IgD-negative memory B cell (primary cell): ENCODE measurements around the gene ZNF592. TPM values are rescaled to one million over a fixed set of nuclear protein-coding genes. Genes with fewer than 3 reads are reported as not detected.
"Not testable (repeated sequence)": the region's sequence is repeated elsewhere in the genome, so short reads cannot be mapped to it uniquely, and the experiment has no call there.

Experiments
- H3K27ac Mint-ChIP-seq, 3 donors: one replicate each; pipeline ENCODE4 v1.8.0; 2020 to 2022; ENCODE audit warnings: mild to moderate bottlenecking in 3 of 3, mixed read lengths in 3 of 3, moderate library complexity in 1 of 3
- H3K27me3 Mint-ChIP-seq: one replicate; pipeline ENCODE4 v1.8.0; 2021; ENCODE audit warnings: mixed read lengths
- H3K36me3 Mint-ChIP-seq: one replicate; pipeline ENCODE4 v1.8.0; 2020; ENCODE audit warnings: mild to moderate bottlenecking, mixed read lengths
- H3K4me1 Mint-ChIP-seq, 3 donors: one replicate each; pipeline ENCODE4 v1.8.0; 2020 to 2022; ENCODE audit warnings: mixed read lengths in 3 of 3, mild to moderate bottlenecking in 1 of 3
- H3K4me3 Mint-ChIP-seq, 4 donors: one replicate each; pipeline ENCODE4 v1.8.0; 2020 to 2022; ENCODE audit warnings: mild to moderate bottlenecking in 4 of 4, mixed read lengths in 4 of 4, moderate library complexity in 3 of 4
- H3K9me3 Mint-ChIP-seq, 3 donors: one replicate each; pipeline ENCODE4 v1.8.0; 2020 to 2021; ENCODE audit warnings: mixed read lengths in 3 of 3, mild to moderate bottlenecking in 1 of 3
- polyA plus RNA-seq: library from polyadenylated mRNA; unstranded; fragments of 300-500 nt; fragmentation: Illumina TruSeq; gene quantifications from one replicate; pipeline ENCODE4 v1.2.3, GENCODE V29; 2021

ZNF592 gene
- polyA plus RNA-seq, 1 donor from 2014 or later: 11.9 TPM

DNA sequence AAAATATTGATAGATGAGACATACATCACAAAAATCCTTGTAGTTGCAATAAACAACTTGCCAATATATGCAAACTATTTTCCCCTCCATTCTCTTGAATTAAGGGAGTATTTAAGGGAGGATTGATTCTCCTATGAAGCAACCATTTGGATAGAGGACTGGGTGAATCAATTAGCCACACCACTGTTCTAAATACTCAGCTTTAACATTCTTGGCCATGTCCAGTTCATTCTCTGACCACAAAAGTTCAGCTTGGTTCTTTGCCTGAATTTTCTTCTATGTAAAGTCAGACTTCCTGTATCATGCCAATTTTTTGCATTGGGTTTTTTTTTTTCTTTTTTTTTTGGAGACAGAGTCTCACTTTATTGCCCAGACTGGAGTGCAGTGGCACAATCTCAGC is 16.6 kb upstream of the ZNF592 start:
- Mint-ChIP-seq H3K36me3 (no peaks in the 10 kb centered on the region), H3K9me3 (no peaks in the 10 kb centered on the region), H3K27ac (peak overlapping the region in 1 of 3 donors; percentile 43), H3K27me3 (no peaks in the 10 kb centered on the region), H3K4me3 (no peak overlapping the region), H3K4me1 (peaks cover 22 to 35% (median 32%) of the 10 kb centered on the region in 3 donors)

DNA sequence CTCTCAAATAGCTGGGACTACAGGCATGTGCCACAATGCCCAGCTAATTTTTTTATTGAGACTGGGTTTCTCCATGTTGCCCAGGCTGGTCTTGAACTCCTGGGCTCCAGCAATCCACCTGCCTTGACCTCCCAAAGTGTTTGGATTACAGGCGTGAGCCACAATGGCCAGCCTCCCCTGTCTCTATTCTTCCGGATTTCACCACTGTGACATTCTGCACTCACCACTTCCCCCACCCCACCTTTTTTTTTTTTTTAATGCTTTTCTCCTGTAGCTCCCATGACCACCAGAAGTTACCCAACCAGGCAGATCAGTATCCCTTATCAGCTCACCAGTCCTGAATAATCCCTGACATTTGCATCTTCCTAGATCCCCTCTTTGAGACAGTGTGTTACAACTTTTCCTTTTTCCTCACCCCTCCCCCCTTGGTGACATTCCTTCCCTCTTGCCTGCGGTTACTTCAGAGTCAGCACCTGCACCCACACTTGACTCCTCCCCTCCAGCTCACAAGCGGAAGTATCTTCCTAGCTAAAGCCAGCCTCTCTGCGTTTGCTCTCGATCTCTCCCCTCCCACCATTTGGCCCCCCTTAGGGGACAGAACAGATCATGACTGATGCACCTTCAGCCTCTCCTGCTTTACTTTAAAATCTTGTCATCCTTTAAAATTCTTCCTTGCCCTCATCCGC is 13.5 kb upstream of the ZNF592 start:
- no peaks in the 10 kb centered on the region for H3K27me3 Mint-ChIP-seq
- H3K27ac Mint-ChIP-seq: peak overlapping the region; percentile 57 to 93 (median 83)
- no peaks in the 10 kb centered on the region for H3K9me3 Mint-ChIP-seq
- peaks cover 2% of the 10 kb centered on the region for H3K36me3 Mint-ChIP-seq
- peak overlapping the region; percentile 60 to 86 (median 80) for H3K4me3 Mint-ChIP-seq
- H3K4me1 Mint-ChIP-seq: peaks cover 23 to 31% (median 31%) of the 10 kb centered on the region in 3 donors

DNA sequence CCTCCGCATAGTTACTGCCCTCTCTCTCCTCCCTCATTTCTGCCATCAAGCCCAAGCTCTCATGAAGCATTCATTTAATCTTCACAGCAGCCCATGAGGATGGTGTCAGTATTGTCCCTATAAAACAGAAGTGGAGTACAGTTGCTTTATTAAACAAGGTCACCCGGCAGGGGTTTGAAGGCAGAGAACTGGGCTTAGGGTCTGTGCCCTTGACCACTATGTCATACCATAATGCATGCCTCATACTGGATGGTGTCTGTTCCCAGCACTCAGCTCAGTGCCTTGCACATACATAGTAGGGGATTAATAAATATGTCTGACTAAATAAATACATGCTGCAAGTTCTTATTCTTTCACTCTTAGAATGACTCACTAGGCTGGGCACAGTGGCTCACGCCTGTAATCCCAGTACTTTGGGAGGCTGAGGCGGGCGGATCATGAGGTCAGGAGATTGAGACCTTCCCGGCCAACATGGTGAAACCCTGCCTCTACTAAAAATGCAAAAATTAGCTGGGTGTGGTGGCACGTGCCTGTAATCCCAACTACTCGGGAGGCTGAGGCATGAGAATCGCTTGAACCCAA is 12.8 kb upstream of the ZNF592 start:
- H3K4me3 Mint-ChIP-seq: peak overlapping the region; percentile 60 to 86 (median 80)
- H3K27ac Mint-ChIP-seq: peak overlapping the region; percentile 57 to 93 (median 83)
- peaks cover 23 to 31% (median 31%) of the 10 kb centered on the region in 3 donors for H3K4me1 Mint-ChIP-seq
- H3K36me3 Mint-ChIP-seq, H3K27me3 Mint-ChIP-seq, H3K9me3 Mint-ChIP-seq: not testable (repeated sequence)

DNA sequence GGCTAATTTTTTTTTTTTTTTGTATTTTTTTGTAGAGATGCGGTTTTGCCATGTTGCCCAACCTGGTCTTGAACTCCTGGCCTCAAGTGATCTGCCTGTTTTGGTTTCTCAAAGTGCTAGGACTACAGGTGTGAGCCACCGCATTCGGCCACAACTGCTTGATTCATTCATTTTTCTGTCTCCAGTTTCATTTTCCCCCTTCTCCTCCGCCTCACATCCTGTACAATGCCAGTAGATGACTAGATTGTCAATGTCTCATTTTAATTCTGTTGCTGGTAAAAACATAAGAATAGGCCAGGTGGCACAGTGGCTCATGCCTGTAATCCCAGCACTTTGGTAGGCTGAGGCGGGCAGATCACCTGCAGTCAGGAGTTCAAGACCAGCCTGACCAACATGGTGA is 12.0 kb upstream of the ZNF592 start:
- H3K9me3 Mint-ChIP-seq: no peaks in the 10 kb centered on the region
- H3K36me3 Mint-ChIP-seq: peaks cover 2% of the 10 kb centered on the region
- no peaks in the 10 kb centered on the region for H3K27me3 Mint-ChIP-seq
- H3K4me1 Mint-ChIP-seq: peaks cover 23 to 32% (median 30%) of the 10 kb centered on the region in 3 donors
- peak overlapping the region; percentile 0 to 86 (median 36) for H3K4me3 Mint-ChIP-seq
- H3K27ac Mint-ChIP-seq: peak overlapping the region; percentile 43 to 91 (median 72)

DNA sequence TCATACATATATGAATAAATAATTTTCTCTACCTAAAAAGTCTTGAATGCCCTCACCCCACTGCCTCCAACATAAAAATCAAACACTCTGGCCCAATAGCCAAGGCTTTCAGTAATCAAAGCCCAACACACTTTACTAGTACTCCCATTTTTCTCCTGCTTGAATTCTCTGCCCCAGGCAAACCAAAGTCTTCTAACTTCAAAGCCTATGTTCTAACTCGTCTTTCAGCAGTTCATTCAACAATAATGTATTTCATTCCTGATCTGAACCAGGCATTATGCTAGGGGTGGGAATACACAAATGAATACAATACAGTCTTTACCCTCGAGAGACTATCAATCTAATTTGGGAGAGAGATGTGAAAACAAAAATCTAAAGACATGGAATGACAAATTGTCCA is 11.4 kb upstream of the ZNF592 start:
- Mint-ChIP-seq H3K4me1 (peaks cover 23 to 34% (median 30%) of the 10 kb centered on the region in 3 donors), H3K36me3 (peaks cover 2% of the 10 kb centered on the region), H3K9me3 (no peaks in the 10 kb centered on the region), H3K4me3 (peak overlapping the region in 1 of 4 donors; percentile 12), H3K27me3 (no peaks in the 10 kb centered on the region), H3K27ac (peak overlapping the region; percentile 43 to 91 (median 61))

DNA sequence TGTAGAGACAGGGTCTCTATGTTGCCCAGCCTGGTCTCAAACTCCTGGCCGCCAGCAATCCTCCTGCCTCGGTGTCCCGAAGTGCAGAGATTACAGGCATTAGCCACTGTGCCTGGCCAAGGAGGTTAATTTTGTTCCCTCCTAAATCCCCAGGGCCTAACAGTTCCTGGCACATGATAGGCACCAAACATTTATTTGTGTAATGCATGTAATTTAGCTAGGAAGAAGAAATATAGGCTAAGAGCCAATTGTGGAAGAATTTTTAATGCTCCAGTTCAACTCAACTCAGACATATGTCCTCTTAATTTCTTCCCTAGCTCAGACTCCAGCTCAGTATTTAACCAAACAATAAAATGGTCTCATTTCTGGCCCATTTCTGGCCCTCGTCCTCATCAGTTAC is 7.7 kb upstream of the ZNF592 start:
- Mint-ChIP-seq H3K4me1 (peaks cover 18 to 28% (median 27%) of the 10 kb centered on the region in 3 donors), H3K27ac (no peak overlapping the region), H3K36me3 (peaks cover 5% of the 10 kb centered on the region), H3K27me3 (no peaks in the 10 kb centered on the region), H3K9me3 (no peaks in the 10 kb centered on the region), H3K4me3 (no peak overlapping the region)

DNA sequence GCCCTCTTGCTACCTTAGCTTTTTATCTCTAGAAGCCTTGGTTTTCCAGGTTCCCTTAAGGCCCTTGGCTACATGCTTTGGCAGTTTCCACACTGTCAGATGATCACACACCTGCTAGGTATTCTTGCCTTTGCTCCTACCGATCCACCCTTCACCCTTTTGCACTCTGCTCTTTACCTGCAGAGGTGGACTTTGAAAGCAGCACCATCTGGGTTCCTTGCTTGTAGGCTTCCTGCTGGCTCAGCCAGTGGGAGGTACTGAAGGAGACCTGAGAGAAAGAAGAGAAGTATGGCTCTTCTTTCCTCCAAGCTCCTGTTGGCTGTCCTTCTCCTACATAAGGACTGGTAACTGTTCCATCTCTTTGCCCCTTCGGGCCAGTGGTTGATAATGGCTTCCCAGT is 7.3 kb upstream of the ZNF592 start:
- peaks cover 5% of the 10 kb centered on the region for H3K36me3 Mint-ChIP-seq
- H3K9me3 Mint-ChIP-seq: no peaks in the 10 kb centered on the region
- no peak overlapping the region for H3K4me3 Mint-ChIP-seq
- no peaks in the 10 kb centered on the region for H3K27me3 Mint-ChIP-seq
- H3K27ac Mint-ChIP-seq: peak overlapping the region in 1 of 3 donors; percentile 3
- H3K4me1 Mint-ChIP-seq: peaks cover 18 to 28% (median 27%) of the 10 kb centered on the region in 3 donors

DNA sequence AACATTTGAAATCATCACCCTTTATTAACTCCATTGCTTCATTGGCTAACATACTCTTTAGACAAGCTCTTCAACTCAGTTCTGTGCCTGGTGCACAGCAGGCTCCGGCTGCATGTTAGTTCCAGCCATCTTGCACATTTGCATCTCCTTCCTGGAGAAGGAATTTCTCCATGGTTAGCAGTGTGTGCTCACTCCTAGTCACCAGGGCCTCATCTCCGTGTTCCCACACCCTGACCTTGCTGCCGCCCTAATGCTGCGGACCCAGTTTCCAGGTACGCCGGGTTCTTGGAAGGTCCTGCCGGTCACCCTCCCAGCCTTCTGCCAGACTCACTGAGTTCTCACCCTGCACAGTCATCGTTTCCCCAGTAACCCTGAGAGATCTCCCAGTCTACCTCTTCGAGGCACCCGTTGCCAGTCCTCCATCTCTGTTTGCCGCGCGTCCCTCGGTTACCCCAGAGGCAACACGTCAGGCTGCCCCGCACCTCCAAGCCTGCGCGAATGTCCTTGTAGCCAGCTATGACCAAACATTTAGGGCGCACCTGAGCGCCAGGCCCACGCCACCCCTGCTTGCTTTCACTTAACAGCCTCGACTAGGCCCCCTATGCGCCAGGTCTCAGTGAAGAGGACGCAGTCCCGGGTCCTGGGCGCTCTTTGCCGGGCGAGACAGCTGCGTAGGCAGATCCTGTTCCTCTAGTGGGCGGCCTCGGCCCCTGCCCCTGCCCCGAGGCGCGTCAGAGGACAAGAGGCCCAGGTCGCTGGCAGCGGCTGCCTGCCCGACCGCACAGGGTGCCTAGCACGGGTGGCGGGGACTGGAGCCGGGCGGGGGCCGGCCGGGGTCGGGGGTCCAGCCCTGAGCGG is 747 bp upstream of the ZNF592 start:
- H3K4me3 Mint-ChIP-seq: peak overlapping the region; percentile 93 to 99 (median 98)
- H3K27me3 Mint-ChIP-seq: no peaks in the 10 kb centered on the region
- peaks cover 39 to 48% (median 46%) of the 10 kb centered on the region in 3 donors for H3K4me1 Mint-ChIP-seq
- H3K36me3 Mint-ChIP-seq: peaks cover 7% of the 10 kb centered on the region
- H3K9me3 Mint-ChIP-seq: no peaks in the 10 kb centered on the region
- H3K27ac Mint-ChIP-seq: peak overlapping the region; percentile 92 to 98 (median 97)

DNA sequence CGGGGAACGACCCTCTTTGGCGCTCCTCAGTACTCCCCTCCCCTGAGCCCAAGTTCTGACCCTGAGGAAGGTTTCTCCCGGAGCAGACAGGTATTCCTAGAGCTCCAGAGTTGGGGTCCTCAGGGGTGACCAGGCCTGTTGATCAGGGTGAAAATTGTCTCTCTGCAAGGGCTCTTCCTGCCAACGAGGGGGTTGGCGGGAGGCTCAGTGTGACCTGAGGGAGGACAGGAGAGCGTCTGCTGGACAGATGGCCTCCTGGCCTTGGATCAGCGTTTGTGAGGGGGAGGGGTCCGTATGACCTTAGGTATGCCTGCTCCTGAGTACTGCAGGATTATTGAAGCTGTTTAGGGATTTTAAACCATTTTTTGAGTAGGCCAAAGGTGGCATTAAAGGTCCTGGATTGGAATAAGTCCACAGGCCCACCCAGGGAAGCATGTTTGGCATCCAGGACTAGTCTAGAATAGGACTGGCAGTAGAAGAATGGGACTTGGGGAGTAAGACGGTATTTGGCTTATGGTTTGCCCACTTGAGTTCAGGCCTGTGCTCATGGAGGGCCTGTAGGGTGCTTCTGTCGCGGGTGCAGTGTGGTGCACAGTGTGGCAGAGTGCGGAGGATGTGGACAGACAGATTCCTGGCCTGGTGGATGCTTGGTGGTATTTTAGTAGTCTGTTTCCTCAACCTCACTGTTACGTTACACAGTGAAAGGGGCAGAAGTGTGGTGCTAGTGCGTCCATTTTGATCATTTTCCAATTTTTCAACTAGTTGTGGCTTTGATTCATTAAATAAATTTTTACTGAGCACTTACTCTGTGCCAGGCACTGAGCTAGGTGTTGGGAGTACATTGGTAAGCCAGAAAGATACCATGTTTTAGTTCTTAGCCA is 959 bp downstream of the ZNF592 start:
- peaks cover 6% of the 10 kb centered on the region for H3K36me3 Mint-ChIP-seq
- H3K27ac Mint-ChIP-seq: peak overlapping the region; percentile 84 to 95 (median 93)

DNA sequence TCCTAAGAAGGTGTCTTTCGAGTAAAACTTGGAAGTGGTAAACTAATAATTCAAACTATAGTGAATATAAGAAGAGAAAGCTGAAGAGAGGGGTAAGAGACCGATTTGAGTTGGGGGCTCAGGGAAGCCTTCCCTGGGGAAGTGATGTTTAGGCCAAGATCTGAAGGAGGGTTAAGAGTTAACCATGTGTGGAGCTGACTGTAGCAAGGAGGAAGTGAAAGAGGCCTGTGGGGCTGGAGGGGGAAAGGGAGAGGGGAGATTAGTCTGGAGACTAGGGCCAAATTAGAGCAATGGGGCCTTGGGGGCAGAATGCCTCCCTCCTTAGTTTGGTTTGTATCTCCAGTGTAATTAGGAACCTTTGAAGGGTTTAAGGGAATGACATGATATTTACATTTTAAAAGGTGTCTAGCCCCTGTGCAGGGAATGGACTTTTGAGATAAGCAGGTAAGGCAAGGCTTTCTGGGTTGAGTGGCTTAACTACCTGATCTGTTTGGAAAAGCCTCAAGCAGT is 2.2 kb downstream of the ZNF592 start:
- Mint-ChIP-seq H3K27ac (peak overlapping the region; percentile 32 to 84 (median 61)), H3K27me3 (no peaks in the 10 kb centered on the region), H3K4me3 (peak overlapping the region; percentile 88 to 97 (median 93)), H3K9me3 (no peaks in the 10 kb centered on the region), H3K4me1 (peaks cover 44 to 56% (median 45%) of the 10 kb centered on the region in 3 donors), H3K36me3 (peaks cover 6% of the 10 kb centered on the region)

More for the DNA sequence above, 959 bp downstream of the ZNF592 start:
- Mint-ChIP-seq H3K27me3 (no peaks in the 10 kb centered on the region), H3K4me3 (peak overlapping the region; percentile 88 to 97 (median 92)), H3K4me1 (peaks cover 44 to 57% (median 53%) of the 10 kb centered on the region in 3 donors), H3K9me3 (no peaks in the 10 kb centered on the region)

DNA sequence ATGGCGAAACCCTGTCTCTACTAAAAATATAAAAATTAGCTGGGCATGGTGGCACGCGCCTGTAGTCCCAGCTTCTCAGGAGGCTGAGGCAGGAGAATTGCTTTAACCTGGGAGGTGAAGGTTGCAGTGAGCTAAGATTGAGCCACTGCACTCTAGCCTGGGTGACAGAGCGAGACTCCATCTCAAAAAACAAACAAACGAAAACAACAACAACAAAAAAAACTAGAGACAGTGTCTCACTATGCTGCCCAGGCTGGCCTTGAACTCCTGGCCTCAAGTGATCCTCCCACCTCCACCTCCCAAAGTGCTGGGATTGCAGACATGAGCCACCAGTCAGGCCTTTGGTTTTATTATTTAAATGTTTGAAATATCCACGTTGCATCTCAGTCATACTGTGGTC is 3.3 kb downstream of the ZNF592 start:
- H3K9me3 Mint-ChIP-seq, H3K27me3 Mint-ChIP-seq, H3K36me3 Mint-ChIP-seq: not testable (repeated sequence)
- H3K4me1 Mint-ChIP-seq: peaks cover 47 to 59% (median 52%) of the 10 kb centered on the region in 3 donors
- peak overlapping the region in 2 of 3 donors; percentile 26 to 73 for H3K27ac Mint-ChIP-seq
- peak overlapping the region in 3 of 4 donors; percentile 25 to 78 (median 54) for H3K4me3 Mint-ChIP-seq

DNA sequence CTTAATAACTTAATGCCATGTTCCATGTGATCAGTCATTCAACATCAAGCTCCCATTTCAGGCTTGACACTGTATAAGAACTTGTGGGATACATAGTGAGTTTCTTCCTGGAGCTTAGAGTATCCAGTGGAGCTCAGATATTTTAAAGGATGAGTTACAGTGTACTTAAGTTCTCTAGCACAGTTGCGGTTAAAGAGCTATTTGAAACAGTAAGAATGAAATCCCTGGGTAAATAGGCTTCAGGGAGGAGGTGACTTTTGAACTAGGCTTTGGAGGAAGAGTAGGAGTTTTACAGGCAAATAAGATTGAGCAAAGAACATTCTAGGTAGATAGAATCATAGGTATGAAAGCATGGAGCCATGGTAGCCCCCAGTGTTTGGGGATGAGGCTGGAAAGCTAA is 3.8 kb downstream of the ZNF592 start:
- Mint-ChIP-seq H3K27me3 (no peaks in the 10 kb centered on the region), H3K27ac (peak overlapping the region; percentile 26 to 73 (median 28)), H3K9me3 (no peaks in the 10 kb centered on the region), H3K36me3 (peaks cover 6% of the 10 kb centered on the region), H3K4me3 (peak overlapping the region in 3 of 4 donors; percentile 25 to 78 (median 54)), H3K4me1 (peaks cover 47 to 58% (median 50%) of the 10 kb centered on the region in 3 donors)

DNA sequence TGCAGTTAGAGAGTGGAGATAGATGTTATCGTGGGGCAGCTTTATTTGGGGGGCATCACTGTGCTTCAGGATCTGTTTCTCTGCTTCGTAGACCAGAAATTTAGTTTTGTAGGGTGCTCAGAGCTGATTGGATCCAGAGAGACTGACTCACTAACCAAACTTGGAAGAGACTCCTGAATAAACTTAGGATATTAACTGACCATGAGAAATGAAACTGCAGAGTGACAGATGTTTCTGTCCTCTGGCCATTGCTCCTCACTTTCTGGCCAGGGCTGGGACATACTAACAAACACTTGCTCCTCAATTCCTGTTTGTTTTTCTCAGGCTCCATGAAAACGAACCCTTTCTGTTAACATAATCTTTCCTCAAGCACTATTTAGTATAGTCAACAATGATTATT is 4.3 kb downstream of the ZNF592 start:
- H3K4me3 Mint-ChIP-seq: peak overlapping the region in 3 of 4 donors; percentile 54 to 84 (median 78)

DNA sequence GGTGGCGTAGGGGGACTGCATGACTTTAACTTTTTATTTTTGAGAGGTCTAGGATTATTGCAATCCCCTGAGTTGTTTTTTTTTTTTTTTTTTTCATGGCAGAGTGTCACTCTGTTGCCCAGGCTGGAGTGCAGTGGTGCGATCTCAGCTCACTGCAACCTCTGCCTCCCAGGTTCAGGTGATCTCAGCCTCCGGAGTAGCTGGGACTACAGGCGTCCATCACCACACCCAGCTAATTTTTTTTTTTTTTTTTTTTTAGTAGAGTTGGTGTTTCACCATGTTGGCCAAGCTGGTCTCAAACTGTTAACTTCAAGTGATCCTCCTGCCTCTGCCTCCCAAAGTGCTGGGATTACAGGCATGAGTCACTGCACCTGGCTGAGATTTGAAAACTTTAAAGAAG is 6.5 kb downstream of the ZNF592 start:
- H3K9me3 Mint-ChIP-seq, H3K36me3 Mint-ChIP-seq, H3K27ac Mint-ChIP-seq, H3K4me3 Mint-ChIP-seq, H3K27me3 Mint-ChIP-seq: not testable (repeated sequence)
- H3K4me1 Mint-ChIP-seq: peaks cover 45 to 54% (median 49%) of the 10 kb centered on the region in 3 donors

More for the DNA sequence above, 4.3 kb downstream of the ZNF592 start:
- H3K4me1 Mint-ChIP-seq: peaks cover 44 to 53% (median 45%) of the 10 kb centered on the region in 3 donors
- peak overlapping the region in 1 of 3 donors; percentile 73 for H3K27ac Mint-ChIP-seq
- peaks cover 6% of the 10 kb centered on the region for H3K36me3 Mint-ChIP-seq
- H3K27me3 Mint-ChIP-seq: no peaks in the 10 kb centered on the region
- H3K9me3 Mint-ChIP-seq: no peaks in the 10 kb centered on the region
